MCF 10A (cell line): ENCODE results near the gene QSOX1. TPM values are rescaled to one million over a fixed set of nuclear protein-coding genes. Genes with fewer than 3 reads are reported as not detected.

Experiments
- BruUV-seq: library from RNA; stranded (reverse); fragments of 400-500 nt; replicated peaks from 2 replicates; lab custom pipeline; 2021; lab: Mats Ljungman, UMichigan
- CTCF ChIA-PET: fragments of 300-600 bp; sonication (Branson Sonifier 250); formaldehyde crosslinking; extraction: SDS; loops from one replicate; lab custom pipeline; 2021; ENCODE audit warnings: antibody characterized with exemption, inconsistent platforms; lab: Yijun Ruan, JAX
- POLR2A ChIA-PET: fragments of 300-600, 350-650 bp; sonication (Branson Sonifier 250); formaldehyde crosslinking; extraction: SDS; loops from one replicate; lab custom pipeline; 2020; ENCODE audit warnings: antibody characterized with exemption, inconsistent platforms; lab: Yijun Ruan, JAX
- DNase-seq: peaks from one replicate; pipeline ENCODE4 v3.0.0-alpha.2; 2018; ENCODE audit not compliant: unreplicated experiment
- H3K27ac Mint-ChIP-seq: one replicate; pipeline ENCODE4 v1.8.0; 2022; ENCODE audit warnings: mild to moderate bottlenecking, low read depth, mixed read lengths; ENCODE audit not compliant: unreplicated experiment
- H3K27me3 Mint-ChIP-seq: one replicate; pipeline ENCODE4 v1.8.0; 2022; ENCODE audit warnings: mixed read lengths; ENCODE audit not compliant: insufficient read depth, unreplicated experiment
- H3K36me3 Mint-ChIP-seq: one replicate; pipeline ENCODE4 v1.8.0; 2022; ENCODE audit warnings: mild to moderate bottlenecking, moderate library complexity, mixed read lengths; ENCODE audit not compliant: insufficient read depth, unreplicated experiment
- H3K4me1 Mint-ChIP-seq: one replicate; pipeline ENCODE4 v1.8.0; 2022; ENCODE audit warnings: mixed read lengths; ENCODE audit not compliant: insufficient read depth, unreplicated experiment
- H3K4me3 Mint-ChIP-seq: one replicate; pipeline ENCODE4 v1.8.0; 2022; ENCODE audit warnings: mild to moderate bottlenecking, moderate library complexity, mixed read lengths; ENCODE audit not compliant: unreplicated experiment
- H3K9me3 Mint-ChIP-seq: one replicate; pipeline ENCODE4 v1.8.0; 2022; ENCODE audit warnings: mixed read lengths; ENCODE audit not compliant: unreplicated experiment
- intact Hi-C: fragments of 100-400 bp; cut with micrococcal nuclease; formaldehyde crosslinking; loops from 2 replicates; pipeline ENCODE4 v1.14.1; 2022
- total RNA-seq: library from RNA; stranded (reverse); gene quantifications from 2 replicates; pipeline ENCODE4 v1.2.3, GENCODE V29; 2022
- TF ChIP-seq, protein P1 (sequence below): fragments of 200-600 bp; IDR thresholded peaks from one replicate; pipeline ENCODE4 v1.8.0; 2022; ENCODE audit warnings: antibody characterized with exemption, mild to moderate bottlenecking; ENCODE audit not compliant: unreplicated experiment

QSOX1 gene
- total RNA-seq, 1 experiment from 2014 or later: 309 TPM

DNA sequence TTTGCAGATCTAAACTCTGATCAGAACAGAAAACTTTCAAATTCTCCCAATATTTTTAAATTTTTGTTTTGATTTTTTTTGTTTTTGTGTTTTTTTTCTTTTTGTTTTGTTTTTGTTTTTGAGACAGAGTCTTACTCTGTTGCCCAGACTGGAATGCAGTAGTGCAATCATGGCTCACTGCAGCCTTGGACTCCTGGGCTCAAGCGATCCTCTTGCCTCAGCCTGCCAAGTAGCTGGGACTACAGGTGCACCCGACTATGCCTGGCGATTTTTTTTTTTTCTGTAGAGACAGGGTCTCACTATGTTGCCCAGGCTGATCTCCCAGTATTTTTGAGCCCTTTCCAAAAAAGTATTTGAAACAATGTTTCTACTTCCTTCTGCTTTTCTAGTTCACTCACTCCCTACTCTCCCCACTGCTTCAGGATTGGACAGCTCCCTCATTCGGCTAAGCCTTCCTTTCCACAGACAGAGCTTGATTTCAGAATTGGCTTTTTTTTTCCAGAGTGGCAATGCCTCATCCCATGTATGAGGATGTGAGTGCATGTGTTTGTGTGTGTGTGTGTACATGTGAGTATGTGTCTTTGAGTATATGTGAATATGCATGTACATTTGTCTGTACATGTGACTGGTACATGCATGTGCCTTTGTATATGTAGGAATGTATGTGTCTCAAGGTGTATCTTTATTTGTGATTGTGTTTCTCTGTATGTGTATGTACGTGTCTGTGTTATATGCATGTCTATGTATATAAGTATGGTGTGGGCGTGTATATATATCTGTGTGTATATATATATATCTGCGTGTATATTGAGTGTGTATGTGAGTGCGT lies 87.3 kb downstream of the QSOX1 start:
- Mint-ChIP-seq H3K27ac (no peak overlapping the region), H3K9me3 (no peaks in the 10 kb centered on the region), H3K27me3 (peaks cover 66% of the 10 kb centered on the region), H3K4me1 (peaks cover 3% of the 10 kb centered on the region), H3K4me3 (no peak overlapping the region), H3K36me3 (no peaks in the 10 kb centered on the region)
- TF ChIP-seq, protein P1, sequence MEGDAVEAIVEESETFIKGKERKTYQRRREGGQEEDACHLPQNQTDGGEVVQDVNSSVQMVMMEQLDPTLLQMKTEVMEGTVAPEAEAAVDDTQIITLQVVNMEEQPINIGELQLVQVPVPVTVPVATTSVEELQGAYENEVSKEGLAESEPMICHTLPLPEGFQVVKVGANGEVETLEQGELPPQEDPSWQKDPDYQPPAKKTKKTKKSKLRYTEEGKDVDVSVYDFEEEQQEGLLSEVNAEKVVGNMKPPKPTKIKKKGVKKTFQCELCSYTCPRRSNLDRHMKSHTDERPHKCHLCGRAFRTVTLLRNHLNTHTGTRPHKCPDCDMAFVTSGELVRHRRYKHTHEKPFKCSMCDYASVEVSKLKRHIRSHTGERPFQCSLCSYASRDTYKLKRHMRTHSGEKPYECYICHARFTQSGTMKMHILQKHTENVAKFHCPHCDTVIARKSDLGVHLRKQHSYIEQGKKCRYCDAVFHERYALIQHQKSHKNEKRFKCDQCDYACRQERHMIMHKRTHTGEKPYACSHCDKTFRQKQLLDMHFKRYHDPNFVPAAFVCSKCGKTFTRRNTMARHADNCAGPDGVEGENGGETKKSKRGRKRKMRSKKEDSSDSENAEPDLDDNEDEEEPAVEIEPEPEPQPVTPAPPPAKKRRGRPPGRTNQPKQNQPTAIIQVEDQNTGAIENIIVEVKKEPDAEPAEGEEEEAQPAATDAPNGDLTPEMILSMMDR: no peak
- intact Hi-C loops: no loop called here
- CTCF ChIA-PET: interaction anchor here (0.6 to 1.9 kb wide), 7 partner anchors 9 to 70 kb away, joined by 3 to 5 read pairs (median 5); no protein-coding TSS in a partner anchor
- BruUV-seq: no TSS peak
- POLR2A ChIA-PET: interaction anchor here (0.7 kb wide), 1 partner anchor 332 kb away, joined by 3 read pairs; no protein-coding TSS in a partner anchor
- no peak for DNase-seq

GRCh38 chr1:180243517-180244221 lies 89.0 kb downstream of the QSOX1 start:
- Mint-ChIP-seq H3K27ac (no peak overlapping the region), H3K4me3 (no peak overlapping the region), H3K4me1 (peaks cover 6% of the 10 kb centered on the region), H3K27me3 (peaks cover 48% of the 10 kb centered on the region), H3K9me3 (no peaks in the 10 kb centered on the region), H3K36me3 (no peaks in the 10 kb centered on the region)
- no TSS peak for BruUV-seq
- CTCF ChIA-PET: interaction anchor here (1.5 kb wide), 1 partner anchor 10 kb away, joined by 5 read pairs; no protein-coding TSS in a partner anchor
- TF ChIP-seq, protein P1: no peak
- POLR2A ChIA-PET: no interaction called here
- intact Hi-C loops: no loop called here
- DNase-seq: no peak

DNA sequence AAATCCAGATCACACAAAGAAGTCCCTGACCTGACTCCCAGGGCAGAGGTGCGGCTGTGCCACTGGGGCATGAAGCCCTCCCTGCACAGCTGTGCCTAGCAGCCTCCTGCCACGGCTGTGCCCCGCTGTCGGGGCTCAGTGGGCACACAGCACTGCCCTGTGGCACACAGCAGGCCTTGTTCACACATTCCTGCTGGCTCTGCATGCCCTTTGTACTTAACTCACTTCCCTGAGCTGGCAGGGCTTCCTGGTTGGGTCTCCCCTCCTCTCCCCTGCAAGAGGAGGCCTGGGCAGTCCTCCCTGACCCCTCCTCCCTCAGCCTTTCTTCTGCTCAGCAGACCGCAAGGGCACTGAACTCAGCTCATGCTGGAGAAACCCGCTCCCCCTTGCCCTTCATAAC lies 90.2 kb downstream of the QSOX1 start:
- intact Hi-C loops: no loop called here
- Mint-ChIP-seq H3K36me3 (no peaks in the 10 kb centered on the region), H3K27ac (no peak overlapping the region), H3K27me3 (peaks cover 36% of the 10 kb centered on the region), H3K4me1 (peaks cover 6% of the 10 kb centered on the region), H3K9me3 (no peaks in the 10 kb centered on the region), H3K4me3 (no peak overlapping the region)
- no TSS peak for BruUV-seq
- TF ChIP-seq, protein P1: no peak
- CTCF ChIA-PET: interaction anchor here (0.6 to 1.8 kb wide), 5 partner anchors 9 to 238 kb away, joined by 3 to 5 read pairs (median 4); no protein-coding TSS in a partner anchor
- no peak for DNase-seq
- POLR2A ChIA-PET: no interaction called here

- Mint-ChIP-seq H3K36me3 (no peaks in the 10 kb centered on the region), H3K27me3 (peaks cover 19% of the 10 kb centered on the region), H3K27ac (no peak overlapping the region), H3K4me3 (no peak overlapping the region), H3K9me3 (no peaks in the 10 kb centered on the region), H3K4me1 (peaks cover 6% of the 10 kb centered on the region)
- POLR2A ChIA-PET: no interaction called here
- CTCF ChIA-PET: interaction anchor here (0.6 kb wide), 2 partner anchors 27 to 684 kb away, joined by 3 read pairs; no protein-coding TSS in a partner anchor
- no TSS peak for BruUV-seq
- no peak for DNase-seq
- TF ChIP-seq, protein P1: no peak
- intact Hi-C loops: no loop called here
These were observed 91.9 kb downstream of the QSOX1 start for GRCh38 chr1:180246579-180246978.
